ENCODE measurements around the gene CTDP1. TPM values are rescaled to one million over a fixed set of nuclear protein-coding genes. Genes with fewer than 3 reads are reported as not detected.

CTDP1 gene, protein sequence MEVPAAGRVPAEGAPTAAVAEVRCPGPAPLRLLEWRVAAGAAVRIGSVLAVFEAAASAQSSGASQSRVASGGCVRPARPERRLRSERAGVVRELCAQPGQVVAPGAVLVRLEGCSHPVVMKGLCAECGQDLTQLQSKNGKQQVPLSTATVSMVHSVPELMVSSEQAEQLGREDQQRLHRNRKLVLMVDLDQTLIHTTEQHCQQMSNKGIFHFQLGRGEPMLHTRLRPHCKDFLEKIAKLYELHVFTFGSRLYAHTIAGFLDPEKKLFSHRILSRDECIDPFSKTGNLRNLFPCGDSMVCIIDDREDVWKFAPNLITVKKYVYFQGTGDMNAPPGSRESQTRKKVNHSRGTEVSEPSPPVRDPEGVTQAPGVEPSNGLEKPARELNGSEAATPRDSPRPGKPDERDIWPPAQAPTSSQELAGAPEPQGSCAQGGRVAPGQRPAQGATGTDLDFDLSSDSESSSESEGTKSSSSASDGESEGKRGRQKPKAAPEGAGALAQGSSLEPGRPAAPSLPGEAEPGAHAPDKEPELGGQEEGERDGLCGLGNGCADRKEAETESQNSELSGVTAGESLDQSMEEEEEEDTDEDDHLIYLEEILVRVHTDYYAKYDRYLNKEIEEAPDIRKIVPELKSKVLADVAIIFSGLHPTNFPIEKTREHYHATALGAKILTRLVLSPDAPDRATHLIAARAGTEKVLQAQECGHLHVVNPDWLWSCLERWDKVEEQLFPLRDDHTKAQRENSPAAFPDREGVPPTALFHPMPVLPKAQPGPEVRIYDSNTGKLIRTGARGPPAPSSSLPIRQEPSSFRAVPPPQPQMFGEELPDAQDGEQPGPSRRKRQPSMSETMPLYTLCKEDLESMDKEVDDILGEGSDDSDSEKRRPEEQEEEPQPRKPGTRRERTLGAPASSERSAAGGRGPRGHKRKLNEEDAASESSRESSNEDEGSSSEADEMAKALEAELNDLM
- total RNA-seq (ENCODE audit: unreplicated experiment): 34.8 TPM
- long read RNA-seq, full-length matches to known transcripts: 4 of 6 reads
- long read RNA-seq, partial matches to known transcripts: 0 of 6 reads
- long read RNA-seq, other reads (novel, unspliced or antisense): 2 of 6 reads

DNA sequence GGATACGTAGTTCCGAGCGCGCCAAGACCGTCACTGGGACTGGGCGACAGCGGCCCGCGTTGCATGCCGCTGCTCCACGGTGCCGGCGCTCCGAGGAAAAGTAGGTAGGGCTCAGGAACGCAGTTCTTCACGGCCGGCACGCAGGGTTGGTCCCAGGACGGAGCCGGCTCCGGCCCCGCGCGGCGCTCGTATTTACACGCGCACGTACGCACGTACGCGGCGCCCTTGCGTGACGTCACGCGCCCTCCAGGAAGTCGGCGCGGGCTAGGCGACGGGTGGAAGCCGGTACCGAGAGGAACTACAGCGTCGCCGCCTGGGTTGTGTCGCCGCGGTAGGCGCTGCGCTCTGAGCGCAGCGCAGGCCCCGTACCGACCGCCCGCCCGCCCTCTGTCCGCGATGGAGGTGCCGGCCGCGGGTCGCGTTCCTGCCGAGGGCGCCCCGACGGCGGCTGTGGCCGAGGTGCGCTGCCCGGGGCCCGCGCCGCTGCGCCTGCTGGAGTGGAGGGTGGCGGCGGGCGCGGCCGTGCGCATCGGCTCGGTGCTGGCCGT lies at the start of gene CTDP1:
CTDP1 (plus strand) TSS at position 252 of the 548 bp plus-strand sequence; CDS start at position 397, 145 bp downstream.
- TF ChIP-seq, protein P1, sequence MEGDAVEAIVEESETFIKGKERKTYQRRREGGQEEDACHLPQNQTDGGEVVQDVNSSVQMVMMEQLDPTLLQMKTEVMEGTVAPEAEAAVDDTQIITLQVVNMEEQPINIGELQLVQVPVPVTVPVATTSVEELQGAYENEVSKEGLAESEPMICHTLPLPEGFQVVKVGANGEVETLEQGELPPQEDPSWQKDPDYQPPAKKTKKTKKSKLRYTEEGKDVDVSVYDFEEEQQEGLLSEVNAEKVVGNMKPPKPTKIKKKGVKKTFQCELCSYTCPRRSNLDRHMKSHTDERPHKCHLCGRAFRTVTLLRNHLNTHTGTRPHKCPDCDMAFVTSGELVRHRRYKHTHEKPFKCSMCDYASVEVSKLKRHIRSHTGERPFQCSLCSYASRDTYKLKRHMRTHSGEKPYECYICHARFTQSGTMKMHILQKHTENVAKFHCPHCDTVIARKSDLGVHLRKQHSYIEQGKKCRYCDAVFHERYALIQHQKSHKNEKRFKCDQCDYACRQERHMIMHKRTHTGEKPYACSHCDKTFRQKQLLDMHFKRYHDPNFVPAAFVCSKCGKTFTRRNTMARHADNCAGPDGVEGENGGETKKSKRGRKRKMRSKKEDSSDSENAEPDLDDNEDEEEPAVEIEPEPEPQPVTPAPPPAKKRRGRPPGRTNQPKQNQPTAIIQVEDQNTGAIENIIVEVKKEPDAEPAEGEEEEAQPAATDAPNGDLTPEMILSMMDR (IDR thresholded peaks at IDR 0.05; ENCODE audit: partially characterized antibody, unreplicated experiment): no peak
- Mint-ChIP-seq H3K4me1 (ENCODE audit: low read depth, unreplicated experiment) (peaks cover 10% of the 10 kb centered on the region), H3K36me3 (ENCODE audit: unreplicated experiment) (no peaks in the 10 kb centered on the region), H3K4me3 (ENCODE audit: unreplicated experiment) (peak within 1 kb of the TSS; percentile 90), H3K27me3 (ENCODE audit: unreplicated experiment) (peaks cover 3% of the 10 kb centered on the region), H3K9me3 (ENCODE audit: unreplicated experiment) (peaks cover 7% of the 10 kb centered on the region), H3K27ac (ENCODE audit: unreplicated experiment) (peak within 1 kb of the TSS; percentile 94)
- DNase-seq: peak; percentile 87

DNA sequence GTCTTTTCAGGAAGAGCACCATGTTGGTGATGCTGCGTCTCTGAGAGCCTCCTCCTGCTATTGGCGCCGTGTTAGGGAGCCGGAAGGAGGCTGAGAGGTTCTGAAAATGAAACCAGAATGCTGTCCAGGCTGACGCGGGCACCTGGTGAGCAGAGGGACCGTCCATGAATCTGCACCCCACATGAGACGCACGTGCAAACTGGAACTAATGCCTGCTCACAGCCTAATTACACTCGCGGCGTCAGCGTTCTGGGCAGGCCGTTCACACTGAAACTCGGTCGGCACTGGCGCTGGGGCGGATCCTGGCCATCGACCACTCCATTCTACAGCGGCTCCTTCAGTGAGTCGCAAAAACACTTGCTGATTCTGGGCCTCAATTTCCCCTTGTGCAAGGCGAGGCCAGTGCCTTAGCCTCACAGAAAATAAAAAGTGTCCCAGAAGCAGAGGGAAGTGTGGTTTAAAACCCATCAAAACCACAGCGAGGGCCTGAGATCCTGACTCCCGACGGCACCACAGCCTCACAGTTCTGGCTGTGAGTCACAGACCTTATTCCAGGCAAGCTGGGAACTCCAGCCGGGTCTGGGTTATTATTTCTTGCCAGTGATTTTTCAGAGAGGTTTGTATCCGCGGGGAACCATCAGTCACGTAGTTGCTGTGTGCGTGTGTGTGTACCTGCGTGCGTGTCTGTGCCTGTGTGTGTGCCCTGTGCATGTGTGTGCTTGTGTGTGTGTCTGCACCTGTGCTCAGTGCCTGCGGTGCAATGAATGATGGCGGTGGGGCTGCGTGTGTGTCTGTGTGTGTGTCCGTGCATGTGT lies 49.1 kb upstream of the CTDP1 start:
- Mint-ChIP-seq H3K27ac (ENCODE audit: unreplicated experiment) (peak overlapping the region; percentile 49), H3K4me1 (ENCODE audit: low read depth, unreplicated experiment) (peaks cover 3% of the 10 kb centered on the region), H3K36me3 (ENCODE audit: unreplicated experiment) (peaks cover 15% of the 10 kb centered on the region), H3K4me3 (ENCODE audit: unreplicated experiment) (no peak overlapping the region), H3K27me3 (ENCODE audit: unreplicated experiment) (peaks cover 18% of the 10 kb centered on the region), H3K9me3 (ENCODE audit: unreplicated experiment) (peaks cover 10% of the 10 kb centered on the region)
- DNase-seq: no peak
- TF ChIP-seq, protein P1 (IDR thresholded peaks at IDR 0.05; ENCODE audit: partially characterized antibody, unreplicated experiment): no peak

DNA sequence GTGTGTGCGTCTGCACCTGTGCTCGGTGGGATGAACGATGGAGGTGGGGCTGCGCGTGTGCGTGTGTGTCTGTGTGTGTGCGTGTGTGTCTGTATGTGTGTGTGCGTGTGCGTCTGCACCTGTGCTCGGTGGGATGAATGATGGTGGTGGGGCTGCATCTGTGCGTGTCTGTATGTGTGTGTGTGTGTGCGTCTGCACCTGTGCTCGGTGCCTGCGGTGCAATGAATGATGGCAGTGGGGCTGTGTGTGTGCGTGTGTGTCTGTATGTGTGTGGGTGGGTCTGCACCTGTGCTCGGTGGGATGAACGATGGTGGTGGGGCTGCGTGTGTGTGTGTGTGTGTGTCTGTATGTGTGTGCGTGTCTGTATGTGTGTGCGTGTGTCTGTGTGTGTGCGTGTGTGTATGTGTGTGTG lies 48.5 kb upstream of the CTDP1 start:
- H3K36me3 Mint-ChIP-seq (ENCODE audit: unreplicated experiment): peaks cover 15% of the 10 kb centered on the region
- H3K9me3 Mint-ChIP-seq (ENCODE audit: unreplicated experiment): peaks cover 12% of the 10 kb centered on the region
- no peak for DNase-seq
- peak overlapping the region; percentile 49 for H3K27ac Mint-ChIP-seq (ENCODE audit: unreplicated experiment)
- H3K4me1 Mint-ChIP-seq (ENCODE audit: low read depth, unreplicated experiment): peaks cover 2% of the 10 kb centered on the region
- TF ChIP-seq, protein P1 (IDR thresholded peaks at IDR 0.05; ENCODE audit: partially characterized antibody, unreplicated experiment): no peak
- peaks cover 18% of the 10 kb centered on the region for H3K27me3 Mint-ChIP-seq (ENCODE audit: unreplicated experiment)
- H3K4me3 Mint-ChIP-seq (ENCODE audit: unreplicated experiment): no peak overlapping the region

DNA sequence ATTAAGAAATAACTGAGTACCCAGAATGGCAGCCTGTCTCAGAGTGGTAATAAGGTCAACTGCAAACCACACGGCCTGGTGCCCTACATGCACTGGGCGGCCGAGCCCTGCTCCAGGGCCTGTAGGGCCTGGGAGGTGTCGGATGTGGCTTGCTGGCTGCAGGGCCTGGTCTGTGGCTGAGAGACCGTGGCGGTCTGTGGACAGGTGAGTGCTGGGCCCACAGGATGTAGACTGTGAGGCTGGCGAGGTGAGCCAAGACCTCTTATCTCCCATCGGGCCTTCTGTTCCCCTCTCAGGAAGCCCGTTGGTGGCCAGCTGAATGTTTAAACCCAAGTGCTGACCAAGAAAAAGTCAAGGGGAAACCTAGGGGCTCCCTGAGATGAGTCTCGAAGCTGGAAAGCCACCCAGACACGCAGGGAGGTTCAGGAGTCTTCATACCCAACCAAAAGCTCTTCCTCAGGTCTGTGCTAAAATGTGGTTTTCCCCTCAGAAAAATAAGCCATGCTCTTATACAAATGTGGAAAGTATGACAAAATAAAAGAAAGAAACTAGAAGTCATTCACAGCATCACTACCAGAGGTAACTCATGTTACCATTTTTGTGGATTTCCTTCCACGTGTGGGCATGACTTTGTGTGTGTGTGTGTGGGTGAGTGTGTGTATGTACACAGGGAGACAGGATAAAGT lies 47.7 kb upstream of the CTDP1 start:
- no peak for DNase-seq
- H3K4me3 Mint-ChIP-seq (ENCODE audit: unreplicated experiment): no peak overlapping the region

More for the DNA sequence above, 47.7 kb upstream of the CTDP1 start:
- TF ChIP-seq, protein P1 (IDR thresholded peaks at IDR 0.05; ENCODE audit: partially characterized antibody, unreplicated experiment): no peak
- H3K27ac Mint-ChIP-seq (ENCODE audit: unreplicated experiment): no peak overlapping the region
- peaks cover 15% of the 10 kb centered on the region for H3K36me3 Mint-ChIP-seq (ENCODE audit: unreplicated experiment)
- H3K9me3 Mint-ChIP-seq (ENCODE audit: unreplicated experiment): peaks cover 12% of the 10 kb centered on the region
- peaks cover 2% of the 10 kb centered on the region for H3K4me1 Mint-ChIP-seq (ENCODE audit: low read depth, unreplicated experiment)
- H3K27me3 Mint-ChIP-seq (ENCODE audit: unreplicated experiment): peaks cover 18% of the 10 kb centered on the region

Data from glutamatergic neuron (in vitro differentiated cells).